ENCODE results near the gene PDE4D. TPM values are rescaled to one million over a fixed set of nuclear protein-coding genes. Genes with fewer than 3 reads are reported as not detected.

The PDE4D gene
- total RNA-seq, 1 experiment from 2014 or later: 2.1 TPM

- Histone ChIP-seq H3K14ac (ENCODE audit: insufficient read depth, low read length) (no peak overlapping the region), H3K27me3 (ENCODE audit: insufficient read depth, low read length) (no peaks in the 10 kb centered on the region), H3K9me3 (ENCODE audit: control insufficient read depth, low read depth, low read length) (no peaks in the 10 kb centered on the region), H3K79me1 (ENCODE audit: insufficient read depth, low read depth, low read length, poor library complexity, severe bottlenecking) (no peaks in the 10 kb centered on the region), H3K23me2 (ENCODE audit: insufficient read length, low read depth, low read length, poor library complexity, severe bottlenecking) (no peaks in the 10 kb centered on the region), H3K23ac (ENCODE audit: insufficient read length, low read depth, low read length) (no peak overlapping the region), H3K9ac (ENCODE audit: extremely low read depth, insufficient read length, low read length) (no peak overlapping the region), H3K27ac (ENCODE audit: insufficient read length, low read depth, low read length) (no peak overlapping the region), H2BK120ac (ENCODE audit: low read depth, low read length, poor library complexity, severe bottlenecking) (no peak overlapping the region), H3K79me2 (ENCODE audit: insufficient read depth, low read length) (no peaks in the 10 kb centered on the region), H2BK15ac (ENCODE audit: low read depth, low read length) (no peak overlapping the region), H4K20me1 (ENCODE audit: control insufficient read depth, insufficient read depth, insufficient read length) (no peaks in the 10 kb centered on the region), H3K4me1 (ENCODE audit: insufficient read depth, low read length) (peaks cover 3% of the 10 kb centered on the region; the same call in 1 of the 2 replicates), H2BK12ac (ENCODE audit: insufficient read length, low read depth, low read length) (no peak overlapping the region), H2BK20ac (ENCODE audit: low read depth, low read length, poor library complexity, severe bottlenecking) (no peak overlapping the region), H4K8ac (replicated peaks; ENCODE audit: insufficient read length, low read depth, low read length) (no peak overlapping the region), H3K18ac (ENCODE audit: insufficient read length, low read depth, low read length) (no peak overlapping the region), H2AFZ (ENCODE audit: low read length) (no peak overlapping the region), H4K5ac (ENCODE audit: insufficient read length, low read depth, low read length) (no peak overlapping the region), H3K4me2 (ENCODE audit: insufficient read depth, insufficient read length, low read length) (no peak overlapping the region), H3K56ac (ENCODE audit: insufficient read length, low read depth, low read length) (no peak overlapping the region), H3T11ph (ENCODE audit: low read length) (no peak overlapping the region), H2BK5ac (ENCODE audit: insufficient read length, low read length) (no peak overlapping the region), H4K91ac (ENCODE audit: insufficient read length, low read depth, low read length) (no peak overlapping the region), H2AK5ac (ENCODE audit: insufficient read length, low read length) (no peak overlapping the region), H3K4ac (ENCODE audit: low read depth, low read length) (no peak overlapping the region)
- Mint-ChIP-seq H3K27ac (no peak overlapping the region), H3K4me1 (peaks cover 13 to 14% of the 10 kb centered on the region in 2 experiments), H3K9me3 (no peaks in the 10 kb centered on the region), H3K27me3 (ENCODE audit: low read depth) (no peaks in the 10 kb centered on the region), H3K4me3 (no peak overlapping the region), H3K36me3 (ENCODE audit: insufficient read depth in 1 of 3, low read depth in 3 of 3) (no peaks in the 10 kb centered on the region; a peak in 2 of 7 replicates)
- no peak for DNase-seq
- TF ChIP-seq CTCF (conservative IDR thresholded peaks at IDR 0.05): no peak
- no CpG with 5 or more reads among the region's 2 CpGs for WGBS (ENCODE audit: extremely low coverage, insufficient read length, low lambda C conversion rate)
Observed at GRCh38 chr5:59320420-59320819, 573.1 kb downstream of the PDE4D start.
